OCI-LY7 (cell line): ENCODE measurements around the gene PKHD1. TPM values are rescaled to one million over a fixed set of nuclear protein-coding genes. Genes with fewer than 3 reads are reported as not detected.

Experiments
- BruUV-seq: library from RNA; stranded (reverse); fragments of 400-500 nt; replicated peaks from 2 replicates; lab custom pipeline; 2021; lab: Mats Ljungman, UMichigan
- CTCF ChIA-PET: fragments of 300-600 bp; sonication (Branson Sonifier 250); formaldehyde crosslinking; loops from one replicate; lab custom pipeline; 2022; ENCODE audit warnings: antibody characterized with exemption; ENCODE audit not compliant: unreplicated experiment; lab: Charles Lee
- POLR2A ChIA-PET: fragments of 300-600 bp; sonication (Branson Sonifier 250); formaldehyde crosslinking; loops from one replicate; lab custom pipeline; 2022; ENCODE audit warnings: antibody characterized with exemption; lab: Charles Lee
- DNase-seq: peaks from one replicate; pipeline ENCODE4 v3.0.0-alpha.2; 2015; ENCODE audit warnings: low spot score
- H2AFZ ChIP-seq: fragments of 200-600 bp; sonication (generic), shearing (Covaris generic); 2 replicates; pipeline ENCODE4 v1.6.1; 2014; ENCODE audit warnings: mild to moderate bottlenecking, antibody characterized with exemption, low read length, moderate library complexity
- H3K27ac ChIP-seq: fragments of 200-600 bp; sonication (generic); 2 replicates; pipeline ENCODE4 v1.5.1; 2014; ENCODE audit warnings: mixed run types, low read depth, mild to moderate bottlenecking, moderate library complexity, low read length, inconsistent platforms; ENCODE audit not compliant: poor library complexity, severe bottlenecking
- H3K36me3 ChIP-seq: fragments of 200-600 bp; sonication (generic); 2 replicates; pipeline ENCODE4 v1.6.1; 2014; ENCODE audit warnings: mild to moderate bottlenecking, antibody characterized with exemption, low read length, moderate library complexity, mixed read lengths; ENCODE audit not compliant: insufficient read depth
- H3K4me1 ChIP-seq: fragments of 200-600 bp; sonication (generic); 2 replicates; pipeline ENCODE4 v1.5.1; 2014; ENCODE audit warnings: mild to moderate bottlenecking, low read length; ENCODE audit not compliant: insufficient read depth, poor library complexity, severe bottlenecking
- H3K4me2 ChIP-seq: fragments of 200-600 bp; sonication (generic); 2 replicates; pipeline ENCODE4 v1.6.1; 2014; ENCODE audit warnings: mild to moderate bottlenecking, low read length
- H3K4me3 ChIP-seq: fragments of 200-600 bp; sonication (generic); 2 replicates; pipeline ENCODE4 v1.5.1; 2014; ENCODE audit warnings: mild to moderate bottlenecking, low read depth, low read length; ENCODE audit not compliant: poor library complexity, severe bottlenecking
- H3K79me2 ChIP-seq: fragments of 200-600 bp; sonication (generic); 2 replicates; pipeline ENCODE4 v1.6.1; 2016; ENCODE audit warnings: low read depth, mild to moderate bottlenecking, low read length, moderate library complexity, mixed read lengths; ENCODE audit not compliant: insufficient read depth
- H3K9me2 ChIP-seq: fragments of 200-600 bp; sonication (generic); 2 replicates; pipeline ENCODE4 v1.6.1; 2016; ENCODE audit warnings: mild to moderate bottlenecking, low read length, mixed read lengths; ENCODE audit not compliant: insufficient read depth
- H3K9me3 ChIP-seq: fragments of 200-600 bp; sonication (generic); 2 replicates; pipeline ENCODE4 v1.6.1; 2014; ENCODE audit warnings: mild to moderate bottlenecking, mixed run types, low read length, mixed read lengths
- H4K20me1 ChIP-seq: fragments of 200-600 bp; sonication (generic); 2 replicates; pipeline ENCODE4 v1.6.1; 2014; ENCODE audit warnings: mild to moderate bottlenecking, antibody characterized with exemption, low read length, moderate library complexity, mixed read lengths; ENCODE audit not compliant: insufficient read depth
- EZH2phosphoT487 ChIP-seq: fragments of 200-600 bp; sonication (generic); IDR thresholded peaks from 2 replicates; pipeline ENCODE4 v1.6.1; 2018; ENCODE audit warnings: low read depth, borderline replicate concordance, mild to moderate bottlenecking, mixed run types, antibody characterized with exemption, low read length, moderate library complexity, mixed read lengths
- intact Hi-C: fragments of 100-400 bp; cut with micrococcal nuclease; formaldehyde crosslinking; loops from one replicate; pipeline ENCODE4 v1.10.0; 2022; ENCODE audit not compliant: unreplicated experiment
- total RNA-seq, 2 experiments: library from RNA; depleted of rRNA in 1 of 2; stranded (reverse); fragments of >200 nt in 1 of 2; shearing (Covaris generic) in 1 of 2; gene quantifications; 2 replicates each; pipeline ENCODE4 v1.2.3, GENCODE V29; 2014 to 2022
- TF ChIP-seq, protein P1 (sequence below): fragments of 200-600 bp; sonication (generic); conservative IDR thresholded peaks from 2 replicates; pipeline ENCODE4 v1.5.1; 2014; ENCODE audit warnings: mild to moderate bottlenecking, antibody characterized with exemption, low read length, moderate library complexity, mixed read lengths

PKHD1 gene
- total RNA-seq, 2 experiments from 2014 or later, result not detected

DNA sequence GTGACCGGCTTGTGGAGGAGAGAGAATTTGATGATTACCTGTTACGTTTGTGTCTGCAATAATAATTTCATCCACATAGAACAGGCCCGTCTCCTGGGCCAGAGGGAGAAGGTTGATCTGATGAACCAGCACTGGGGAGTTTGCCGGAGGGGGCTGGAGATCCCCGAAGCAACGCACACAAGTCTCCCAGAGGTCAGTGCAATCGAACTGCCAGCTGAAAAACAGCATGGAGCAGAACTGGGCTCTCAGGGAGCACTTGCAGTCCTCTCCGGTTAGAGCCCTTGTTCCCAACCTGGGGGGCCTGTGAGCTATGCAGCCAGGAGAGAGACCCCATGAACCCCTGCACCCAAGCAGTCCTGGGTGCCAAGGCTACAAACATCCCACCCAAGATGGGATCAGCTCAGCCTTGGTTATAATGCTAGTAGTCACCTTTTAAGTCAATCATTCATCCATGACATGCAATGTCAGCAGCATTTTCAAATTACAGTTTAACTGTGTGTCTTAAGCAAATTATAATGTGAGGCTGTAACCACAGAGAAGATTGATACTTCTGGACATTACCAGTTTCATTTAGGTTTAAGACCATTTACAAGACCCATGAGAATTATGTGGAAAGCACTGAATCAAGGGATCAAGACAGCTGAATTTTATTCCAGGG is 34.2 kb downstream of the PKHD1 start:
- no peak overlapping the region for H3K27ac ChIP-seq
- ChIA-PET CTCF (no interaction called here), POLR2A (no interaction called here)
- no peaks in the 10 kb centered on the region for H3K36me3 ChIP-seq
- no peak overlapping the region for H3K4me2 ChIP-seq
- no TSS peak for BruUV-seq
- H3K79me2 ChIP-seq, result no peaks in the 10 kb centered on the region
- H3K4me1 ChIP-seq, result no peaks in the 10 kb centered on the region
- no peaks in the 10 kb centered on the region for H3K9me3 ChIP-seq
- intact Hi-C loops, result no loop called here
- H3K9me2 ChIP-seq, result no peaks in the 10 kb centered on the region
- no peak for DNase-seq
- no peak overlapping the region for H3K4me3 ChIP-seq
- H2AFZ ChIP-seq, result no peak overlapping the region
- no peaks in the 10 kb centered on the region for H4K20me1 ChIP-seq
- TF ChIP-seq, protein P1, sequence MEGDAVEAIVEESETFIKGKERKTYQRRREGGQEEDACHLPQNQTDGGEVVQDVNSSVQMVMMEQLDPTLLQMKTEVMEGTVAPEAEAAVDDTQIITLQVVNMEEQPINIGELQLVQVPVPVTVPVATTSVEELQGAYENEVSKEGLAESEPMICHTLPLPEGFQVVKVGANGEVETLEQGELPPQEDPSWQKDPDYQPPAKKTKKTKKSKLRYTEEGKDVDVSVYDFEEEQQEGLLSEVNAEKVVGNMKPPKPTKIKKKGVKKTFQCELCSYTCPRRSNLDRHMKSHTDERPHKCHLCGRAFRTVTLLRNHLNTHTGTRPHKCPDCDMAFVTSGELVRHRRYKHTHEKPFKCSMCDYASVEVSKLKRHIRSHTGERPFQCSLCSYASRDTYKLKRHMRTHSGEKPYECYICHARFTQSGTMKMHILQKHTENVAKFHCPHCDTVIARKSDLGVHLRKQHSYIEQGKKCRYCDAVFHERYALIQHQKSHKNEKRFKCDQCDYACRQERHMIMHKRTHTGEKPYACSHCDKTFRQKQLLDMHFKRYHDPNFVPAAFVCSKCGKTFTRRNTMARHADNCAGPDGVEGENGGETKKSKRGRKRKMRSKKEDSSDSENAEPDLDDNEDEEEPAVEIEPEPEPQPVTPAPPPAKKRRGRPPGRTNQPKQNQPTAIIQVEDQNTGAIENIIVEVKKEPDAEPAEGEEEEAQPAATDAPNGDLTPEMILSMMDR, result no peak
- TF ChIP-seq EZH2phosphoT487, result no peak

GRCh38 chr6:52050051-52050405 is 37.4 kb downstream of the PKHD1 start:
- Histone ChIP-seq H3K4me2 (no peak overlapping the region), H2AFZ (no peak overlapping the region), H3K27ac (no peak overlapping the region), H3K4me3 (no peak overlapping the region), H3K4me1 (no peaks in the 10 kb centered on the region), H3K36me3 (no peaks in the 10 kb centered on the region), H3K9me3 (no peaks in the 10 kb centered on the region), H3K79me2 (no peaks in the 10 kb centered on the region), H3K9me2 (no peaks in the 10 kb centered on the region), H4K20me1 (no peaks in the 10 kb centered on the region)
- intact Hi-C loops, result no loop called here
- BruUV-seq, result no TSS peak
- no peak for DNase-seq
- TF ChIP-seq, protein P1, result no peak
- TF ChIP-seq EZH2phosphoT487, result no peak
- ChIA-PET CTCF (interaction anchor here (1.1 kb wide), 1 partner anchor 10 kb away, joined by 4 read pairs; no protein-coding TSS in a partner anchor), POLR2A (interaction anchor here (0.6 to 1.1 kb wide), 2 partner anchors 11 to 1451 kb away, joined by 3 to 6 read pairs; no protein-coding TSS in a partner anchor)
